ENCODE results near the gene MIOS.

DNA sequence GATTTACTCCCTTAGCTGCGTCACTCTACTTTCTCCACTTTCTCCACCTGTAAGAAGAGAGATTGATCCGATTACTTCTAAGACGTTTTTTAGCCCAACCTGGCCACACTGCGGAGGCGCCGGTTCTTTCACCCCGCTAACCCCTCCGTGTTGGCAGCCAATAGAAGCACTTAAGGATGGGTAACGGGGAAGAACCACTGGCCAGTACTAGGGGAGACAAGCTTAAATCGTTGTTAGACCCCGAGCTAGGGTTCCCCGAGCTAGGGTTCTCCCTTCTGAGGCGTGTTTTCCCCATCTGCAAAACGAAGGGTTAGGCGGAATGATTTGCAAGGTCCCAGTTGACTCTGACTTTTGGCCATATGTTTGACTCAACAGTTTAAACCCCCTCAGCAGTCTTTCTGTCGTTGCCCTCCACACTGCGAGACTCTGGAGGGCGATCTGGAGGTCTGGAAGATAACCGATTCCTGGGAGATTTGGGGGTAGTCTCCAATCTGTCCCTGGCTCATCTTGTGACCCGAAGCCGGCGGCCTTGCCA is 74.5 kb downstream of the MIOS start:
- TF ChIP-seq, protein P1, sequence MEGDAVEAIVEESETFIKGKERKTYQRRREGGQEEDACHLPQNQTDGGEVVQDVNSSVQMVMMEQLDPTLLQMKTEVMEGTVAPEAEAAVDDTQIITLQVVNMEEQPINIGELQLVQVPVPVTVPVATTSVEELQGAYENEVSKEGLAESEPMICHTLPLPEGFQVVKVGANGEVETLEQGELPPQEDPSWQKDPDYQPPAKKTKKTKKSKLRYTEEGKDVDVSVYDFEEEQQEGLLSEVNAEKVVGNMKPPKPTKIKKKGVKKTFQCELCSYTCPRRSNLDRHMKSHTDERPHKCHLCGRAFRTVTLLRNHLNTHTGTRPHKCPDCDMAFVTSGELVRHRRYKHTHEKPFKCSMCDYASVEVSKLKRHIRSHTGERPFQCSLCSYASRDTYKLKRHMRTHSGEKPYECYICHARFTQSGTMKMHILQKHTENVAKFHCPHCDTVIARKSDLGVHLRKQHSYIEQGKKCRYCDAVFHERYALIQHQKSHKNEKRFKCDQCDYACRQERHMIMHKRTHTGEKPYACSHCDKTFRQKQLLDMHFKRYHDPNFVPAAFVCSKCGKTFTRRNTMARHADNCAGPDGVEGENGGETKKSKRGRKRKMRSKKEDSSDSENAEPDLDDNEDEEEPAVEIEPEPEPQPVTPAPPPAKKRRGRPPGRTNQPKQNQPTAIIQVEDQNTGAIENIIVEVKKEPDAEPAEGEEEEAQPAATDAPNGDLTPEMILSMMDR (IDR thresholded peaks at IDR 0.05): no peak
- TF ChIP-seq POLR2A (IDR thresholded peaks at IDR 0.05): no peak
